Measurements from ENCODE around the gene LCE1F.

DNA sequence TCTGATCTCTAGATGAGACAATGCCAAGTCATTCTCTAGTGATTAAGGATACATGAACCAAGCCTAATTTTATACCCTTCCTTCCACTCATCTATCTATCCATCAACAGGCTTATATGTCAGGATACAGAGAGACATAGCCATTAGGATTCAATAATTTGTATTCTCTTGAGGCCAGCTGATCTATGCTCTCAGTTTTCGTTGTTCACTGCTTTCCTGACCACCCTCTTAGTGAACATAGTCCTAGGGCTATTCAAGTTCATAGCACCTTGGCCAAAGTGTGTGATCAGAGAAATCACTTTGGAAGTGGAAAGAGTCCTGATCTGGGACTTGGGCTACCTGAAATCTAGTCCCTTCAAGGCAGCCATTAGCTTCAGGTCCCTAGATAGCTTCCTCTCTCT lies 21.4 kb upstream of the LCE1F start:
- TF ChIP-seq, protein P1, sequence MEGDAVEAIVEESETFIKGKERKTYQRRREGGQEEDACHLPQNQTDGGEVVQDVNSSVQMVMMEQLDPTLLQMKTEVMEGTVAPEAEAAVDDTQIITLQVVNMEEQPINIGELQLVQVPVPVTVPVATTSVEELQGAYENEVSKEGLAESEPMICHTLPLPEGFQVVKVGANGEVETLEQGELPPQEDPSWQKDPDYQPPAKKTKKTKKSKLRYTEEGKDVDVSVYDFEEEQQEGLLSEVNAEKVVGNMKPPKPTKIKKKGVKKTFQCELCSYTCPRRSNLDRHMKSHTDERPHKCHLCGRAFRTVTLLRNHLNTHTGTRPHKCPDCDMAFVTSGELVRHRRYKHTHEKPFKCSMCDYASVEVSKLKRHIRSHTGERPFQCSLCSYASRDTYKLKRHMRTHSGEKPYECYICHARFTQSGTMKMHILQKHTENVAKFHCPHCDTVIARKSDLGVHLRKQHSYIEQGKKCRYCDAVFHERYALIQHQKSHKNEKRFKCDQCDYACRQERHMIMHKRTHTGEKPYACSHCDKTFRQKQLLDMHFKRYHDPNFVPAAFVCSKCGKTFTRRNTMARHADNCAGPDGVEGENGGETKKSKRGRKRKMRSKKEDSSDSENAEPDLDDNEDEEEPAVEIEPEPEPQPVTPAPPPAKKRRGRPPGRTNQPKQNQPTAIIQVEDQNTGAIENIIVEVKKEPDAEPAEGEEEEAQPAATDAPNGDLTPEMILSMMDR (IDR thresholded peaks at IDR 0.05) = no peak
- no peak for TF ChIP-seq EZH2 (IDR thresholded peaks at IDR 0.05)

All from neural progenitor cell (in vitro differentiated cells).